Endothelial cell (in vitro differentiated cells): ENCODE measurements around the gene SORCS3. TPM values are rescaled to one million over a fixed set of nuclear protein-coding genes. Genes with fewer than 3 reads are reported as not detected.

Experiments used
- DNase-seq: peaks from one replicate; pipeline ENCODE4 v3.0.0; 2021; ENCODE audit warnings: low spot score
- H3K27ac Mint-ChIP-seq: one replicate; pipeline ENCODE4 v1.8.0; 2021; ENCODE audit warnings: mixed read lengths, inconsistent platforms; ENCODE audit not compliant: unreplicated experiment
- H3K27me3 Mint-ChIP-seq: one replicate; pipeline ENCODE4 v1.8.0; 2021; ENCODE audit warnings: mild to moderate bottlenecking, moderate library complexity, mixed read lengths, inconsistent platforms; ENCODE audit not compliant: unreplicated experiment
- H3K36me3 Mint-ChIP-seq: one replicate; pipeline ENCODE4 v1.8.0; 2021; ENCODE audit warnings: mild to moderate bottlenecking, low read depth, mixed read lengths, inconsistent platforms; ENCODE audit not compliant: unreplicated experiment
- H3K4me1 Mint-ChIP-seq: one replicate; pipeline ENCODE4 v1.8.0; 2021; ENCODE audit warnings: mild to moderate bottlenecking, mixed read lengths, inconsistent platforms; ENCODE audit not compliant: unreplicated experiment
- H3K4me3 Mint-ChIP-seq: one replicate; pipeline ENCODE4 v1.8.0; 2021; ENCODE audit warnings: mild to moderate bottlenecking, mixed read lengths, inconsistent platforms; ENCODE audit not compliant: unreplicated experiment
- H3K9me3 Mint-ChIP-seq: one replicate; pipeline ENCODE4 v1.8.0; 2021; ENCODE audit warnings: mixed read lengths, inconsistent platforms; ENCODE audit not compliant: unreplicated experiment
- total RNA-seq: library from RNA; stranded (reverse); fragmentation: NEBNext Ultra II Directional; extraction: Animal tissue kit (Norgen Biotek cat#: 25700); gene quantifications from one replicate; pipeline ENCODE4 v1.2.1, GENCODE V29; 2021; ENCODE audit not compliant: unreplicated experiment
- TF ChIP-seq, protein P1 (sequence below): fragments of 200-600 bp; sonication (generic); IDR thresholded peaks from one replicate; pipeline ENCODE4 v1.5.0; 2021; ENCODE audit warnings: antibody characterized with exemption; ENCODE audit not compliant: unreplicated experiment

SORCS3 gene
- total RNA-seq, 1 donor from 2014 or later, result not detected

DNA sequence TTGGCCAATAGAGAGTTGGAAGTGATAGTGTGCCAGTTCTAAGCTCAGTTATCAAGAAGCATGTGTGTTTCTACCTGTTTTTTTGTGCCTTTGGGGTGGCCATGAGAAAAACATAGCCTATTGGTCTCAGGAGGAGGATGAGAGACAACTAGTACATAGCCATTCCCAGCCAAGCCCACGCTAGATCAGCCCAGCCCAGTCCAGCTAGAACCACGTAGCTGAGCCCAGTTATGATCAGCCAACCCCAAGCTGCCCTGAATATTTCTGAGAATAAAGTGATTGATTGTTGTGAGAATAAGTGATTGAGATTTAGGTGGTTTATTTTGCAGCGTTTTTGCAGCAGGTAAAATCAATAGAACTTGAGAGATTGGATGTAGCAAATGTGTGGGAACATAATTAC, 15.9 kb downstream of the SORCS3 start:
- no peaks in the 10 kb centered on the region for H3K36me3 Mint-ChIP-seq
- TF ChIP-seq, protein P1, sequence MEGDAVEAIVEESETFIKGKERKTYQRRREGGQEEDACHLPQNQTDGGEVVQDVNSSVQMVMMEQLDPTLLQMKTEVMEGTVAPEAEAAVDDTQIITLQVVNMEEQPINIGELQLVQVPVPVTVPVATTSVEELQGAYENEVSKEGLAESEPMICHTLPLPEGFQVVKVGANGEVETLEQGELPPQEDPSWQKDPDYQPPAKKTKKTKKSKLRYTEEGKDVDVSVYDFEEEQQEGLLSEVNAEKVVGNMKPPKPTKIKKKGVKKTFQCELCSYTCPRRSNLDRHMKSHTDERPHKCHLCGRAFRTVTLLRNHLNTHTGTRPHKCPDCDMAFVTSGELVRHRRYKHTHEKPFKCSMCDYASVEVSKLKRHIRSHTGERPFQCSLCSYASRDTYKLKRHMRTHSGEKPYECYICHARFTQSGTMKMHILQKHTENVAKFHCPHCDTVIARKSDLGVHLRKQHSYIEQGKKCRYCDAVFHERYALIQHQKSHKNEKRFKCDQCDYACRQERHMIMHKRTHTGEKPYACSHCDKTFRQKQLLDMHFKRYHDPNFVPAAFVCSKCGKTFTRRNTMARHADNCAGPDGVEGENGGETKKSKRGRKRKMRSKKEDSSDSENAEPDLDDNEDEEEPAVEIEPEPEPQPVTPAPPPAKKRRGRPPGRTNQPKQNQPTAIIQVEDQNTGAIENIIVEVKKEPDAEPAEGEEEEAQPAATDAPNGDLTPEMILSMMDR, result no peak
- DNase-seq, result no peak
- H3K27ac Mint-ChIP-seq, result no peak overlapping the region
- H3K9me3 Mint-ChIP-seq, result no peaks in the 10 kb centered on the region
- peaks cover 2% of the 10 kb centered on the region for H3K27me3 Mint-ChIP-seq
- H3K4me1 Mint-ChIP-seq, result no peaks in the 10 kb centered on the region
- H3K4me3 Mint-ChIP-seq, result no peak overlapping the region

DNA sequence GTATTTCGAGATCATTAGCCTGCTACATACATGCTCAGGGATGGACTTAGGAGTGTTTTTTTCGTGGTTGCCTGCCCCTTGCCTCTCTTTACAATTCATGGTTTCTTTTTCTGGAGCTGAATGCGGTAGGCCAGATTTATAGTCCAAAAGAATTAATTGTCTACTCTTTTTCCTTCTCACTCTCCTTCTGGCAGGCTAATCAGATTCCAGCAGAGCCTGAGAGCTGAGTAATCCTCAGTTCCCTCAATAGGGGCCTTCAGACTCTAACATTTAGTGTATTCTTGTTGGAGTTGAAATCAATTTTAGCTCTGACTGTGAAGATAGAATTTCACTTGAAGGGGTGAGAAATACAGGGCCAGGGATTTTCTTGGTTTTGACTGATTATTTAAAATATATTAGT, 16.4 kb downstream of the SORCS3 start:
- no peak for DNase-seq
- H3K27ac Mint-ChIP-seq, result no peak overlapping the region
- TF ChIP-seq, protein P1, result no peak

DNA sequence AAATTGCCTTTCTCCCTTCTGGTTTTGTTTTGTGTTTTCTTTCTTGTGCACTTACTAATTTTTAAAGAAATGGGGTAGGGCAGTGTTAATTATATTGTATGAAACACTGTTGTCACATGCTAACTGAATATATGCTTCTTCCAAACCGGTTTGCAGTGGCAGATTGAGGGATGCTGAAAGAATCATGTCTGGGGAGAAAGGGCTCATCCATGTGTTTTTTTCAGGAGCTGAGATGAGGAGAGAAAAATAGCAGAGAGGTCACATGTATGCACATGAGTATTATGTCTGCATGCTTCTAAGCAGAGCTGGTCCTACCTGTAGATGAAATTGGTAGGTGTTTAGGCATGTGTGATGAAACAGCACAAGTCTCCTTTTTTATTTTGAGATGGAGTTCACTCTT, 17.0 kb downstream of the SORCS3 start:
- H3K4me1 Mint-ChIP-seq, result no peaks in the 10 kb centered on the region
- H3K9me3 Mint-ChIP-seq, result no peaks in the 10 kb centered on the region
- TF ChIP-seq, protein P1, result no peak
- H3K4me3 Mint-ChIP-seq, result no peak overlapping the region
- no peak overlapping the region for H3K27ac Mint-ChIP-seq
- H3K27me3 Mint-ChIP-seq, result peaks cover 2% of the 10 kb centered on the region
- H3K36me3 Mint-ChIP-seq, result no peaks in the 10 kb centered on the region
- no peak for DNase-seq

More for the DNA sequence above, 16.4 kb downstream of the SORCS3 start:
- Mint-ChIP-seq H3K27me3 (peaks cover 2% of the 10 kb centered on the region), H3K4me3 (no peak overlapping the region), H3K36me3 (no peaks in the 10 kb centered on the region), H3K4me1 (no peaks in the 10 kb centered on the region), H3K9me3 (no peaks in the 10 kb centered on the region)

DNA sequence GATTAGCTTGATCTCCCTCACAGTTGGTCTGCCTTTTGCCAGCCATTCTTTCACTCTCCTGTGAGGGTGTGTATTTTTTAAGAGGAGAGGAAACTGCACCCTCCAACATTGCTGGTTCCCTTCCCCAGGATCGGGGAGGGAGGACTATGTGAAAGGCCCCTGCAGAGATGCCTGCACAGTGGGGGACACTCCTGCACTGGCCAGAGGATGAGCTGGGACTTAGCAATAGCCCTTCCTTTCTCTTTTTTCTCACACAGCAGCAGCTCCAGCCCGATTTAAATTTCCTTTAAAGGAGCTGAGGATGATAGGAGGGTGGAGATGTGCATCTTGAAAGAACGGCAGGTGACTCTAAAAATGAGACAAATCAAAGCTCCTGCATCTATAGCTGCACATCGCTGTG, 18.7 kb downstream of the SORCS3 start:
- no peaks in the 10 kb centered on the region for H3K36me3 Mint-ChIP-seq
- no peaks in the 10 kb centered on the region for H3K4me1 Mint-ChIP-seq
- TF ChIP-seq, protein P1, result no peak
- H3K27ac Mint-ChIP-seq, result no peak overlapping the region
- H3K9me3 Mint-ChIP-seq, result no peaks in the 10 kb centered on the region
- no peak overlapping the region for H3K4me3 Mint-ChIP-seq
- no peak for DNase-seq
- H3K27me3 Mint-ChIP-seq, result peaks cover 4% of the 10 kb centered on the region

DNA sequence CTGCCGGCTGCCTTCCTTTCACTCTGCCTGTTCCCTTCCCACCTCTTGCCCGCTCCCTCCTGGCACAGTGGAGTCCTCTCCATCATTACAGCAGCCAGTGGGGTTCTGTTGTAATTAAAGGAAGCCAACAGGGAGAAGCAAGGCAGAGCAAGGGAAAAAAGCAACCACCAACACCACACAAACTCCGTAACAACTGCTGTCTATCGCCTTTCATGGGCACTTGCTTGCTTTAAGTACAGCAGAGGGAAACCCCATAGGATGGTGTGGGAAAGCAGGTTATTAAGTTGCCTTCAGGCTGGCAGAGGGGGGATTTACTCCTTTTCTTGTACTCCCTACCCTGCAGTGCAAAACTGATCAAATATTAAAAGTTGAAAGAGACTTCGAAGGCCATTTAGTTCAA, 22.0 kb downstream of the SORCS3 start:
- H3K36me3 Mint-ChIP-seq, result no peaks in the 10 kb centered on the region
- no peak overlapping the region for H3K4me3 Mint-ChIP-seq
- no peak overlapping the region for H3K27ac Mint-ChIP-seq
- no peak for DNase-seq
- peaks cover 4% of the 10 kb centered on the region for H3K27me3 Mint-ChIP-seq
- H3K9me3 Mint-ChIP-seq, result no peaks in the 10 kb centered on the region
- no peaks in the 10 kb centered on the region for H3K4me1 Mint-ChIP-seq
- TF ChIP-seq, protein P1, result no peak
